GM21576 (cell line): Measurements from ENCODE around the gene TAS2R20.
"Not testable (repeated sequence)": the region's sequence is repeated elsewhere in the genome, so short reads cannot be mapped to it uniquely, and the experiment has no call there.

Source experiments
- ATAC-seq: cut with Tn5 transposase; IDR thresholded peaks from one replicate; pipeline ENCODE4 v1.9.1; 2021; ENCODE audit warnings: mild to moderate bottlenecking, moderate library complexity; ENCODE audit not compliant: unreplicated experiment

Gene TAS2R20, protein sequence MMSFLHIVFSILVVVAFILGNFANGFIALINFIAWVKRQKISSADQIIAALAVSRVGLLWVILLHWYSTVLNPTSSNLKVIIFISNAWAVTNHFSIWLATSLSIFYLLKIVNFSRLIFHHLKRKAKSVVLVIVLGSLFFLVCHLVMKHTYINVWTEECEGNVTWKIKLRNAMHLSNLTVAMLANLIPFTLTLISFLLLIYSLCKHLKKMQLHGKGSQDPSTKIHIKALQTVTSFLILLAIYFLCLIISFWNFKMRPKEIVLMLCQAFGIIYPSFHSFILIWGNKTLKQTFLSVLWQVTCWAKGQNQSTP

DNA sequence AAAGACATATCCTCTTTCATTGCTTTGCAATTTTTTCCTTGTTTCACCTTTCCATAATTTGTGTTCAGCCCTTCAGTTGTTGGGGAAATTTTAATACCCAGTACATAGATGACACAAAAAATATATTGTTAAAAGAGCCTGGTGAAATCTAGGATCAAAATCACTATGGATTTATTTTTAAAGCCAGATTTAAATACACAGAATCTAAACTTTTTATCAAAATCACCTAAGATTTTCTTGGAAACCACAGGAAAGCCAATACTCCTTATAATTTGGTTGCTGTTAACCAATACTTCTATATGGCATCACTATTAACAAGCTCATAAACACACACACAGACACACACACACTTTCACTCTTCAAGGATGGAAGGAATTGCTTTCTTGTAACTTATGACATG lies at the start of gene TAS2R20:
Gene TAS2R20, minus strand, starts transcription at position 101 of the 400 bp plus-strand sequence. CDS start 429 bp downstream, outside the sequence.
- no peak for ATAC-seq

DNA sequence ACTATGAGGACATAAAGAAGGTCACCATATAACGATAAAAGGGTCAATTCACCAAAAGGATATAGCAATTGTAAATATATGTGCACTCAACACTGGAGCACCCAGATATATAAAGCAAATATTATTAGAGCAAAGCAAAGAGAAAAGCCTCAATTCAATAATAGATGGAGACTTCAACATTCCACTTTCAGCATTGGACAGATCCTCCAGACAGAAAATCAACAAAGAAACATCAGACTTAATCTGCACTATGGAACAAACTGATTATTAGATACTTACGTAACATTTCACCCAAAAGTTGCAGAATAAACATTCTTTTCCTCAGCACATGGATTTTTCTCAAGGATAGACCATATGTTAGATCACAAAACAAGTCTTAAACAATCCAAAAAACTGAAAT lies 43.3 kb upstream of the TAS2R20 start:
- ATAC-seq, result not testable (repeated sequence)

DNA sequence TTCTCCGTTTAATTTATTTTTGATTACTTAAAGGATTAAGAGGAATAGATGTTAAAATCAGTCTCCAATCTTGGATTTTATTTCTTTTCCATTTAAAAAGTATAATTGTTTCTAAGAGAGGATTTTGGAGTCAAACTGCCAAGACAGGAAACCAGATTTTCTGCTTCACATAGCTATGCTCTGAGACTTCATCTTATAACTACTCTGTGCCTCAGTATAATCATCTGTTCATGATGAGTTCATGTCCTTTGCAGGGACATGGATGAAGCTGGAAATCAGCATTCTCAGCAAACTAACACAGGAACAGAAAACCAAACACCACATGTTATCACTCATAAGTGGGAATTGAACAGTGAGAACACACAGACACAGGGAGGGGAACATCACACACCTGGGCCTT lies 42.1 kb upstream of the TAS2R20 start:
- ATAC-seq, result no peak

DNA sequence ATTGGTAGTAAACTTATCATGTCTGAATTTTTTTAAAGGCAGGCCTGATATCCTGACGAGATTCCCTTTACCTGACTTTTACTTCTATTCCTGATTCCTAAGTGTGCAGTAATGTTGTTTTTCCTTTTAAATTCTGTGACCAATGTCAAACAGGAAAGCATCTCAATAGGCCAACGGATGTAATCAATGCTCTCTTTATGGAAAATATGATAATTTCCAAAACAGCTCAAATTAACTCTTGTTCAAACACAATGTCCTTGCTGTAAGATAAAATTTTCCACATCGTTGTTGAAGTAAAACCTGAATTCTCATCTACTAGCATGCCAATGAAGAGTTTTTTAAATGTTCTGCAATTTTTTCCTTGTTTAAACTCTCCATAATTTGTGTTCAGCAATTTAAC lies 41.1 kb upstream of the TAS2R20 start:
- ATAC-seq, result no peak

DNA sequence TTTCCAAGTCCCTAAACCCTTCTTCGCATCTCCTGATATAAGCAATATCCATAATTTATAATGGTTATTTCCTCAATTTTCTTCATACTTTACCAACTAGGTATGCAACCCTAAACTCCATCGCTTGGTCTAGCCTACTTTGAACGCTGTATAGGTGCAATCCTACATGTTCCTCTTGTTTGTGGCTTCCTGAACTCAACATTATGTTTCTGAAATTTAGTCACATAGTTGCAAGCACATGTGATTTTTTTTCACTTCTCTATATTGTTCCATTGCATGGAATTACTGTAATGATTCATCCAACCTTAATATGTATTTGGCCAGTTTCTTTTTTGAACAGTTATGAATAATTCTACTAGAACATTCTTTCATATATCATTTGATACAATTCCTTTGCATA lies 35.9 kb upstream of the TAS2R20 start:
- not testable (repeated sequence) for ATAC-seq

DNA sequence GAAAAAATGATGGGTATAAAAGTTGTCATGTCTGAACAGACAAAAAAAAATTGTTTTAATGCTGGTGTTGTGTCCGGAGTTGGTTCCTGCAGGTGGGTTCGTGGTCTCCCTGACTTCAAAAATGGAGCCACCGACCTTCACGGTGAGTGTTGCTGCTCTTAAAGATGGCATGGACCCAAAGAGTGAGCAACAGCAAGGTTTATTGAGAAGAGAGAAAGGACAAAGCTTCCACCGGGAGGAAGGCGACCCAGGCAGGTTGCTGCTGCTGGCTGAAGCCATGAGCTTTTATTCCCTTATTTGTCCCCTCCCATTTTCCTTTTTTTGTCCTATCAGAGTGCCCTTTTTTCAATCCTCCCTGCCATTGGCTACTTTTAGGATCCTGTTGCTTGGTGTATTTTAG lies 33.2 kb upstream of the TAS2R20 start, which contains the start of gene TAS2R31:
Gene TAS2R31, minus strand, starts transcription at position 101 of the 400 bp plus-strand sequence. Its CDS starts 72 bp downstream, at position 29.
- ATAC-seq, result no peak

DNA sequence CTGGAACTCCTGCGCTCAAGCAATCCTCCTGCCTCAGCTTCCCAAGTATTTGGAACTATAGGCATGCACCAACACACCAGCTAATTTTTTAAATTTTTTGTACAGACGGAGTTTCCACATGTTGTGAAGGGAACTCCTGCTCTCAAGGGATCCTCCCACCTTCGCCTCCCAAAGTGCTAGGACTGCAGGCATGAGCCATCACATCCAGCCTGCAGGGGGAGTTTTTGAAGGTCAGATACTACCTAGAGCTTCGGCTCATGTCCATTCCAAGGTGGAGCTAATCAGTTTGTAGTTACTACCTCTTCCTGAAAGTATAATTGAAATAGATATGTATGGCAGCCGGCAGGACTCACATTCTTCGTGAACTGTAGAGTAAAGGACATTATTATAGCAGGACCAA lies 28.0 kb upstream of the TAS2R20 start:
- no peak for ATAC-seq

DNA sequence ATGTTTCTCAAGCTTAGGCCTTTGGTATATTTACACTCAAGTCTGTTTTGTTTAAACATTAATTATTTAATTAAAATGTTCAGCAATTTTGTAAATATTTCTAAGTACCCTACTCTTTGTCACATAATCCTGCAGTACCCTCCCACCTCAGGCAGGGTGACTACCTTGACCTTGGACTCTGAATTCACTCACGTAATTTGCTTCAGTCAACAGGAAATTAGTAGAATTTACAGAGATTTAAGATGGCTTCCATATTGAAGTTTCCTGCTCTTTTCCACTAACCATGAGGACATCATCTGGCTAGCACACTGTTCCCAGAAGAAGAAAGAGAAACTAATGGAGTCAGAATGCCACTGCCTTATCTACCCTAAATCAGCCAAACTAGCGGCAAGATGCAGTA lies 25.3 kb upstream of the TAS2R20 start:
- no peak for ATAC-seq

DNA sequence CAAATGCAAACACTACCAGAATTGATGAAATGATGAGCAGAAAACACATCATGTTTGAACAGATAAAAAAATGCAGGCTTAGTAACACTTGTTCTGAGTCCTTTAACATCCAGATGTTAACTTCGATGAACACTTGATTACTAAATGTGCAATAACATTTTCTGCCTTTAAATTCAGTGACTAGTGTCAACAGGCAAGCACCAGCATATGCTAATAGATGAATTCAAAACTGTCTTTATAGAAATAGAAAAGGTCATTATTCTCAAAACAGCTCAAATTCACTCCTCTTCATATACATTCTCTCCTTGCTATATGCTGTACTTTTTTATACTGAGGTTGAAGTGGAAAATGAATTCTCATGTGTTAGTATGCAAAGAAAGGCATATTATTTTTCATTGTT lies 24.4 kb upstream of the TAS2R20 start, which contains the start of gene TAS2R19:
Gene TAS2R19, minus strand, starts transcription at position 101 of the 400 bp plus-strand sequence. Its CDS starts 49 bp downstream, at position 52.
- ATAC-seq, result no peak

DNA sequence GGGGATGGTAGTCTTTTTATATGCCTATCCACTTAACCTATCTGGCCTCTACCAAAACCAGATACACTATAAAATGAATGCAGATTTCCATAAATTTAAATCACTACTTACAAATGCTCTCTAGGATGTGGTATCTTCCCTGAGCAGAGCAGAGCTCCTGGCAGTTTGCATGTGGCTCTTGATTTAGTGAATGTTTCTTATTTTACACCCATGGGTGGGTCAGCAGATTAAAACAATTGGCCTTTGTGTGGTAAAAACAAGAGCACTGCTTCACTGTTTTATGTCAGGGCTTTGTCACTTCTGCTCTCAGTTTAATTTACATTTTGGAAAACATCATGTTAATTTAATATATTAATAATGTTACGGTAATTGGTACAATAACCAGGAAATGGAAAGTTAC lies 18.8 kb upstream of the TAS2R20 start:
- ATAC-seq, result no peak

DNA sequence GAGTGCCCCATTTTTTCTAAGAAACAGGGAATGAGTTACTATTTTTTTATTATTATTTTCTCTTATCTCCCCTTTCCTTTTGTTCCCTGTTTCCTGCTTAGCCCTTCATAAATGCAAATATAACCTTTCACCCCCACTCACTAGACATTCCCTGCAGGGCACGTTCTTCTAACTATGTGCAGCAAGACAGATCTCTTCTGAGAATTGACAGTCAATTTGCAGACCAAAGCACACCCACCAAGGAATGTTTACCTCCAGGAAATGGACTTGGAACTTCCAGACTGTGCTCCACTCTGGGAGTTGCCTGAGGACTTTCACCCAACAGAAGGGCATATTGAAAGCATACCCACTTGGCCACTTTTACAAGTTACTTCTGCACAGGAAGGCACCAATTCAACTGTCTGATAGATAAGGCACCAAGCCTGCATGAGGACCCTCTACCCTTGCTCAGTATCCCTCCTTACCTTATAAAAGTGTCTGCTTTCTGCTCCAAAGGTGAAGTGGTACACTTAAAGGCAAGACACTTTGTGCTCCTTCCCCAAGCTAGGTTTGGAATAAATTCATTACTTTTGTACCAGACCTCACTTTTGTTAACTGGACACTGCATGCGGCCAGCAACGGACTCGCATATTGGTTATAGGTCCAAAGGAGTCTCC lies 17.8 kb upstream of the TAS2R20 start:
- no peak for ATAC-seq

DNA sequence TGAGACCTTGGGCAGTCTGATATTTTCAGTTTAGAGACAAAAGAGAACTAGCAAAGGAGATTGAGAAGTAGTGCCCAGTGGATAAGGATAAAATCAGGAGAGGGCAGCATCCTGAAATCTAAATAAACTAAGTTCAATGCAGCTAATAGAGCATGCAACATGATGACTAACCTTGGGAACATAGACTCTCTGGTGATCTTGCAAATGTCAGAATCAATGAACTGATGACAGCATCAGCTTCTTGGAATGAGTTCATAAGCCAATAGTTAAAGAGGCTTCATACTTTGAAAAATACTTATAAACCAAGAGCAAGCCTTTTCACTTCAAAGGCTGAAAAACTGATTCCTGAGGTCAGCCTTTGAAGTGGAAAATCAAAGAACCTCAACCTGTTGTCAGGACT lies 16.1 kb upstream of the TAS2R20 start:
- ATAC-seq, result no peak

DNA sequence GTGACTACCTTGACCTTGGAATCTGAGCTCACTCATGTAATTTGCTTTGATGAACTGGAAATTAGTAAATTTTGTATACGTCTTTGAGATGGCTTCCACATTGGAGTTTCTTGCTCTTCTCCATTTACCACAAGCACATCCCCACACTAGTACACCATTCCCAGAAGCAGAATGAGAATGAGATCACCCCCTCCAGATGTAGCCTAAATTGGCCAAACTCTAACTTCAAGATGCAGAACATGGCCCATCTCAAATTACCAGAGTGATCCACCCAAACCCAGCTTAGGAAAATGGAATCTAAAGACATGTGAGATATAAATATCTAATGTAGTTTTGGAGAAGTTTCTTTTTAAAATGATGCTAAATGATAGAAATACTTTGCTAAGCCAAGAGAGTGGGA lies 9.5 kb upstream of the TAS2R20 start:
- no peak for ATAC-seq

DNA sequence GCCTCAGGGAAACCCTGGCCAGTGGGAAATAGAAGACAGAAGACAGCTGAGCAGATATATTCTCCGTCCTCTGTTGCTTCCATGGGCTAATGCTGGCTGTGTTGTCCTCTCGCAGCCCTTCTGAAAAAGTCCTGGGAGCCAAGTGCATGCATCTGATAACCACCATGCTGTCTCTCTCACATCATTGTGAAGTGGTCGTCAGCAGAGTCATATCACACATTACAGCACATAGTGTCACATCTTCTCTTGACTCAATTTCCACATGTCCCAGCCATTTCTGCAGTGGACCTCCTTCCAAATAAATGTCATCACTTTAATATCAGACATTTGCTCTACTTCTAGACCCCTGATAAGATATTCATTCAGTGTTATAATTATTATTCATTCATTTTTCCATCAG lies 3.8 kb downstream of the TAS2R20 start:
- ATAC-seq, result no peak

DNA sequence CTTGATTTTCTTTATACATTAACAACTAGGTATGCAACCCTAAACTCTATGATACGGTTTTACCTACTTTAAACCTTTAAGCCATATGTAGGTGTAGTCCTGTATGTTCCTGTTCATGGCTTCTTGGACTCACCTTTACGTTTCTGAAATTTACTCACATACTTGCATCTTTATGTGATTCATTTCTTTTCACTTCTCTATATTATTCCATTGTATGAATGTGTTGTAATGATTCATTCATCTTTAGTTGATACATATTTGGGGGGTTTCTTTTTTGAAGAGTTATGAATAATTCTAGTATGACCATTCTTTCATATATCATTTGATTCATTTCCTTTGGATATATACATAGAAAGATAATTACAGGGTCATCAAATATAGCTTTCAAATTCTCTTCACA lies 9.0 kb downstream of the TAS2R20 start:
- no peak for ATAC-seq

DNA sequence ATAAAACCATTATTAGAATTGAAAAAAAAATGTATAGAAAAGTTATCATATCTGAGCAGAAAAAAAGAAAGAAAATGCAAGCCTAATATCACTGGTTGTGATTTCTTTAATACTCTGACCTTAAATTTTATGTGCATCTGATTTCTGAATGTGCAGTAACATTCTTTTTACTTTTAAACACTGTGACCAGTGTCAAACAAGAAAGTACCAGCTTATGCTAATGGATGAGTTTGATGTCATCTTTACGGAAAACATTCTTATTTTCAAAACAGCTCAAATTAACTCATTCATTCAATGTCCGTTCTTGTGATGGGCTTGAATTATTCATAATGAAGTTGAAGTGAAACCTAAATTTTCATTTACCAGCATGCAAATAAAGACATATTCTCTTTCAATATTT lies 11.3 kb downstream of the TAS2R20 start, which contains the start of gene TAS2R50:
Gene TAS2R50, minus strand, starts transcription at position 101 of the 400 bp plus-strand sequence. Its CDS starts 52 bp downstream, at position 49.
- ATAC-seq, result no peak

DNA sequence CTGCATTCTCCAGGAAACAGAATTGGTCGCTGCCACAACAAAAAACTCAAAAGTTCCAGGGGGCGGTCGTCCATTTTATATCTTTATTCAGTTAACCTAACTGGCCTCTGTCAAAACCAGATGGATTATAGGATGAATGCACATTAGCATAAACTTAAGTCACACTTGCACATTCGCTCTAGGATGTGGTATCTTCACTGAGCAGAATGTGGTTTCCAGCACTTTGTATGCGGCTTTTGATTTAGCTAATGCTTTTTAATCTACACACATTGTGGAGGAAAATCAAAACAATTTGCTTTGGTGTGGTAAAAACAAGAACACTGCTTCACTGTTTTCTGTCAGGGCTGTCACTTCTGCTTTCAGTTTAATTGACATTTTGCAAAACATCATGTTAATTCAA lies 15.9 kb downstream of the TAS2R20 start:
- no peak for ATAC-seq

DNA sequence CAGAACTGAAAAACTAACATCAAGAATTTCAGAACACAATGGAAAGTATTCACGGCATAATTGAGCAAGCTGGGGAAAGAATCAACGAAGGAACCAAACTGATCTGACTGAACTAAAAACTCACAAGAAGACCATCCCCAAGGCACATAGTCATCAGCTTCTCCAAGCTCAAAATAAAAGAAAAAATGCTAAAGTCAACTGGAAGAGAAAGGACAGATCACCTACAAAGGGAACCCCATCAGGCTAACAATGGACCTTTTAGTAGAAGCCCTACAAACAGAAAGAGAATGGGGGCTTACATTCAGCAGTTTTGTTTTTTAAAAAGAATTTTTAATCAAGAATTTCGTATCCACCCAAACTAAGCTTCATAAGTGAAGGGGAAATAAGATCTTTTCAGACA lies 23.1 kb downstream of the TAS2R20 start:
- ATAC-seq, result no peak

DNA sequence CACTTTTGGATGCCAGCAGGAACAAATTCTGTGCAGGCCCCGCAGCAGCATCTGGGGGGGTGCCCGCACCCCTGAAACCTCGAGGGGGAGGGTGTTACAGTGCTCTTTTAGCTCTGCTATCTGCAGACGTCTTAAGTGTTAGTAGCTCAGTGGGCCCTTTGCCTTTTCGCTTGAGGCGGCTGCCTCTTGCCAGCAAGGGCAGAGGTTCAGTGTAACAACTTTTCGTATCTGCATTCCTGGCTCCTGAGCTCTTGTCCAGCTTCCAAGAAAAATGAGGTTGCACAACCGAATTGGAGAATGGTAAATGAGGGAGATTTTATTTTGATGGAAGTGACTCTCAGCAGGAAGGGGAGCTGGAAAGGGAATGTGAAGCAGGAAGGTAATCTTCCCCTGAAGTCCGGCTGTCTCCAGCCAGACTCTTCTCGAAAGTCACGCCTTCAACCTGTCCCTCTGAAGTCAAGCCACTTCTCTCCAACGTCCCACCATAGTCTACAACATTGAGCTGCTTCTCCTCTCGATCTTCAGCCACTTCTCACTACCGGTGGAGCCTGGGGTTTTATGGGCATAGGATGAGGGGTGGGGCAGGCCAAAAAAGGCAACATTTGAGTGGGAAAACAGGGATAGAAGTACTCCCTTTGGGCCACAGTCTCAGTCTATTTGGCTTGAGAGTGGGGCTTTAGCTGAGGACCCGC lies 29.2 kb downstream of the TAS2R20 start:
- no peak for ATAC-seq

DNA sequence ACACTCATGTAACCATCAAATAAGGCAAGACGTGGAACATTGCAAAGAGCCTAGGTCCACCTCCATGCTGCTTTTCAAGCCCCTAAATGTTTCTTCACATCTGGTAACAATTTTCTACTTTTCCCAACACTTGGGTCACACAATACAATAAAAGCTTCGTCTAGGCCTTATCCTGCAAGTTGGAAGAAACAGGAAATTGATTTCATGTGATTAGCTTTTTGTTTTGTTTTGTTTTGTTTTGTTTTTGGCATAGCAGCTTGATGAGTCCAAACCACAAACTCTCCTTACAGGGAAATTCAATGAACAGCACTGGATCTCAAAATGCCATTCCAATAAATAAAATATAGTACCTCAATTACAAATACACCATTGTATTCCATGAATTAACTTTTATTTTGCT lies 30.7 kb downstream of the TAS2R20 start:
- no peak for ATAC-seq

DNA sequence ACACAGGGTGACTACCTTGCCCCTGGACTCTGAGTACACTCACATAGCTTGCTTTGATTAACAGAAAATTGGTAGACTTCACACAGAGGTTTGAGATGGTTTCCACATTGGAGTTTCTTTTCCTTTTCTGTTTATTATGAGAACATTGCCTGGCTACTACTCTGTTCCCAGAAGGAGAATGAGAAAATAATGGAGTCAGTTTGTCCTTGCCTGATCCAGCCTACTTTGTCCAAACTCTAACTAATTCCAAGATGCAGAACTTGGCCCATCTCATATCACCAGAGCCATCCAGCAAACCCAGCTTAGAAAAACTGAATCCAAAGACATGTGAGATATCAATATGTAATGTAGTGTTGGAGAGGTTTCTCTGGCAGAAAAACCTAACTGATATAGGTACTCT lies 31.8 kb downstream of the TAS2R20 start:
- no peak for ATAC-seq

DNA sequence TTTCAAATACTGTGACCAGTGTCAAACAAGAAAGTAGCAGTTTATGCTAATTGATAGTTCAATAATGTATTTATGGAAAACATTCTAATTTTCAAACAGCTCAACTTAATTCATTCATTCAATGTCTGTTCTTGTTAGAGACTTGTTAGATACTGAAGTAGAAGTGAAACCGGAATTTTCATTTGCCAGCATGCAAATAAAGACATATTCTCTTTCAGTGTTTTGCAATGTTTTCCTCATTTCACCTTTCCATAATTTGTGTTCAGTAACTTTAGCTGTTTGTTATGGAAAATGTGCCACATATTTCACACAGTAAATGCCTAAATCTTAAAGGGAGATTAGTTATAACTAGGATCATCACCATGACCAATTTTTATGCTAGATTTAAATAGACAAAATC lies 32.6 kb downstream of the TAS2R20 start:
- no peak for ATAC-seq
